ENCODE data around the gene SPNS3. TPM values are rescaled to one million over a fixed set of nuclear protein-coding genes. Genes with fewer than 3 reads are reported as not detected.

SPNS3 gene
- total and polyA plus RNA-seq, 4 donors, result 0.40 to 1.6 (median 0.52) TPM

- Histone ChIP-seq H3K9me3 (ENCODE audit: control insufficient read depth in 4 of 4, insufficient read depth in 3 of 4, low read length in 3 of 4) (peaks cover 0 to 2% (median 0%) of the 10 kb centered on the region in 4 donors), H3K36me3 (ENCODE audit: control insufficient read depth in 4 of 4, insufficient read depth in 4 of 4, low read length in 4 of 4) (no peaks in the 10 kb centered on the region), H3K27ac (ENCODE audit: low read depth in 1 of 2, low read length in 1 of 2) (no peak overlapping the region), H3K9ac (ENCODE audit: insufficient read depth in 1 of 2, low read length in 2 of 2) (no peak overlapping the region), H3K27me3 (ENCODE audit: control insufficient read depth in 3 of 3, insufficient read depth in 3 of 3, low read length in 2 of 3) (no peaks in the 10 kb centered on the region), H3K4me3 (no peak overlapping the region), H3K4me1 (ENCODE audit: control insufficient read depth in 5 of 5, insufficient read depth in 5 of 5, low read length in 5 of 5) (peaks cover 0 to 1% (median 0%) of the 10 kb centered on the region in 5 donors)
- ATAC-seq (ENCODE audit: insufficient read depth, low FRiP score) (no peak), DNase-seq (no peak)
- TF ChIP-seq CTCF (IDR thresholded peaks at IDR 0.05; ENCODE audit: control extremely low read depth, extremely low read depth), result no peak
- 58 to 73% methylated on average over 10 of the region's 10 CpGs for WGBS, 2 donors
Measured at GRCh38 chr17:4426499-4427208, 7.1 kb upstream of the SPNS3 start.

- DNase-seq (no peak), ATAC-seq (ENCODE audit: insufficient read depth, low FRiP score) (no peak)
- Histone ChIP-seq H3K27ac (ENCODE audit: low read depth in 1 of 2, low read length in 1 of 2) (no peak overlapping the region), H3K4me1 (ENCODE audit: control insufficient read depth in 5 of 5, insufficient read depth in 5 of 5, low read length in 5 of 5) (peaks cover 0 to 1% (median 0%) of the 10 kb centered on the region in 5 donors), H3K9ac (ENCODE audit: insufficient read depth in 1 of 2, low read length in 2 of 2) (no peak overlapping the region), H3K4me3 (no peak overlapping the region), H3K9me3 (ENCODE audit: control insufficient read depth in 4 of 4, insufficient read depth in 3 of 4, low read length in 3 of 4) (peaks cover 0 to under 1% (median 0%) of the 10 kb centered on the region in 4 donors), H3K36me3 (ENCODE audit: control insufficient read depth in 4 of 4, insufficient read depth in 4 of 4, low read length in 4 of 4) (no peaks in the 10 kb centered on the region), H3K27me3 (ENCODE audit: control insufficient read depth in 3 of 3, insufficient read depth in 3 of 3, low read length in 2 of 3) (no peaks in the 10 kb centered on the region)
- TF ChIP-seq CTCF (IDR thresholded peaks at IDR 0.05; ENCODE audit: control extremely low read depth, extremely low read depth), result no peak
- 59 to 81% methylated on average over 11 of the region's 11 CpGs for WGBS, 2 donors
Measured at GRCh38 chr17:4427505-4427904, 6.2 kb upstream of the SPNS3 start.

GRCh38 chr17:4436381-4436780 is 2.6 kb downstream of the SPNS3 start:
- no peak for DNase-seq
- Histone ChIP-seq H3K4me1 (ENCODE audit: control insufficient read depth in 5 of 5, insufficient read depth in 5 of 5, low read length in 5 of 5) (peaks cover 0 to 8% (median 0%) of the 10 kb centered on the region in 5 donors), H3K36me3 (ENCODE audit: control insufficient read depth in 4 of 4, insufficient read depth in 4 of 4, low read length in 4 of 4) (no peaks in the 10 kb centered on the region), H3K4me3 (no peak overlapping the region), H3K9me3 (ENCODE audit: control insufficient read depth in 4 of 4, insufficient read depth in 3 of 4, low read length in 3 of 4) (no peaks in the 10 kb centered on the region), H3K27ac (ENCODE audit: low read depth in 1 of 2, low read length in 1 of 2) (no peak overlapping the region), H3K9ac (ENCODE audit: insufficient read depth in 1 of 2, low read length in 2 of 2) (no peak overlapping the region), H3K27me3 (ENCODE audit: control insufficient read depth in 3 of 3, insufficient read depth in 3 of 3, low read length in 2 of 3) (no peaks in the 10 kb centered on the region)
- WGBS, 2 donors, result 75 to 81% methylated on average over 4 of the region's 4 CpGs
- no peak for ATAC-seq (ENCODE audit: insufficient read depth, low FRiP score)
- no peak for TF ChIP-seq CTCF (IDR thresholded peaks at IDR 0.05; ENCODE audit: control extremely low read depth, extremely low read depth)
